NCI-H1930 (cell line): Measurements from ENCODE around the gene ICA1L.
"Not testable (repeated sequence)": the region's sequence is repeated elsewhere in the genome, so short reads cannot be mapped to it uniquely, and the experiment has no call there.

Experiments used
- DNase-seq, 2 experiments: peaks; one replicate each; lab custom pipeline; 2025; lab: John Stamatoyannopoulos, UW

ICA1L gene

GRCh38 chr2:202847693-202848524 lies 23.7 kb downstream of the ICA1L start:
- no peak for DNase-seq

- DNase-seq, result no peak
These were observed 26.9 kb downstream of the ICA1L start for GRCh38 chr2:202844656-202845055.

- no peak for DNase-seq
These were observed 28.9 kb downstream of the ICA1L start for GRCh38 chr2:202842690-202843089.

- DNase-seq, result no peak
These were observed 30.3 kb downstream of the ICA1L start for GRCh38 chr2:202841090-202841867.

- no peak for DNase-seq
These were observed 40.0 kb downstream of the ICA1L start for GRCh38 chr2:202831242-202832220.

GRCh38 chr2:202824901-202825300 lies 46.7 kb downstream of the ICA1L start:
- no peak for DNase-seq

- no peak for DNase-seq
These were observed 49.2 kb downstream of the ICA1L start for GRCh38 chr2:202822411-202822810.

GRCh38 chr2:202821206-202822160 lies 50.1 kb downstream of the ICA1L start:
- DNase-seq, result no peak

- no peak for DNase-seq
These were observed 53.2 kb downstream of the ICA1L start for GRCh38 chr2:202818321-202818720.

GRCh38 chr2:202817771-202818170 lies 53.8 kb downstream of the ICA1L start:
- no peak for DNase-seq

- no peak for DNase-seq
These were observed 55.8 kb downstream of the ICA1L start for GRCh38 chr2:202815548-202816360.

DNA sequence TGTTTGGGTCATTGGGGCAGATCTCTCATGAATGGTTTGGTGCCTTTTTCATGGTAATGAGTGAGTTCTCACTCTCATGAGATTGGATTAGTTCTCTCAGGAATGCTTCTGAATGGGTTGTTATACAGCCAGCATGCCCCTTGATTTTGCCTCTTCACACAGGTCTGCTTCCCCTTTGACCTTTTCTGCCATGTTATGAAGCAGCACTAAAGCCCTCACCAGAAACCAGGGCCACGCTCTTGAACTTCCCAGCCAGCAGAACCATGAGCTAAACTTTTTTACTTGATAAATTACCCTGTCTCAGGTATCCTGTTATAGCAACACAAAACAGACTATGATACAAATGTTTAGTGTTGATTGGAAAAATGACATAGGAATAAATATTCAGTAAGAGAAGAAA lies 57.3 kb downstream of the ICA1L start:
- no peak for DNase-seq

DNA sequence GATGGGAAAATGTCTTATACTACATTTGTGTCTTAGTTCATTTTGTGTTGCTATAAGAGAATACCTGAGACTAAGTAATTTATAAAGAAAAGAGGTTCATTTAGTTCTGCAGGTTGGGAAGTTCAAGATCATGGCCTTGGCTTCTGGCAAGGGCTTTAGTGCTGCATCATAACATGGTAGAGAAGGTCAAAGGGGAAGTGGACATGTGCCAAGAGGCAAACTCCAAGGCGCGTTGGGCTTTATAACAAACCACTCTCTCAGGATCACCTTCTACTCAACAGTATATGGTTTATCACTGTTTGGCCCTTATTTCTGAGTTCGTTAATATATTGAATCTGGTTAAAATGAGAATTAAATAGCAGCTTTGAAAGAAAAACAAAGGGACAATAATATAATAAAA lies 58.2 kb downstream of the ICA1L start:
- DNase-seq, result no peak

GRCh38 chr2:202808754-202809153 lies 62.8 kb downstream of the ICA1L start:
- DNase-seq, result no peak

DNA sequence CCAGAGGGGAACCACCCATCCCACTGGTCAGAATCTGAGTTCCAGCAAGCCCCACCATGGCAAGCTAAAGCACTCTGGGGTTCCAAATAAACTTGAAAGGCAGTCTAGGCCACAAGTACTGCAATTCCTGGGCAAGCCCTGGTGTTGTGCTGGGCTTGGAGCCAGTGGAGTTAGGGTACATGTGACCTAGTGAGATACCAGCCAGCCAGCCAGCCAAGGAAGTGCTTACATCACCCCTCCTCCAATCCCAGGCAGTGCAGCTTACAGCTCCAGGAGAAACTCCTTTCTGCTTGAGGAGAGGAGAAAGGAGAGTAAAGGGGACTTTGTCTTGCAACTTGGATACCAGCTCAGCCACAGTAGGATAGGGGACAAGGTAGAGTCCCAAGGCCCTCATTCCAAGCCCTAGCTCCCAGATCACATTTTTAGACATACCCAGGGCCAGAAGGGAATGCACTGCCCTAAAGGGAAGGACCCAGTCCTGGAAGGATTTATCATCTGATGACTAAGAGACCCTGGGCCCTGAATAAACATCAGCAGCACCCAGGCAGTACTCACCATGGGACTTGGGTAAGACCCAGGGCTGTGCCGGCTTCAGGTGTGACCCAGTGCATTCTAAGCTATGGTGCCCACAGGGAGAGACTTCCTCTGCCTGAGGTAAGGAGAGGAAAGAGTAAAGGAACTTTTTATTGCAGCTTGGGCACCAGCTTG lies 64.0 kb downstream of the ICA1L start:
- DNase-seq, result not testable (repeated sequence)

DNA sequence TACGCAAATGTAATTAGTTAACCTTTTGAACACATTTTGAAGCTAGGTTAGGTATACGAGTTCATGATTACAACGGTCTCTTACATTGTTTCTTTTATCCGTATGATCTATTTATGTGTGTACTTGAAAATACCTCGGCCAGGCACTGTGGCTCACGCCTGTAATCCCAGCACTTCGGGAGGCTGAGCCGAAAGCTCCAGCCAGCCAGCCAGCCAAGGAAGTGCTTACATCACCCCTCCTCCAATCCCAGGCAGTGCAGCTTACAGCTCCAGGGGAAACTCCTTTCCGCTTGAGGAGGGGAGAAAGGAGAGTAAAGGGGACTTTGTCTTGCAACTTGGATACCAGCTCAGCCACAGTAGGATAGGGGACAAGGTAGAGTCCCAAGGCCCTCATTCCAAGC lies 65.7 kb downstream of the ICA1L start:
- DNase-seq, result not testable (repeated sequence)

DNA sequence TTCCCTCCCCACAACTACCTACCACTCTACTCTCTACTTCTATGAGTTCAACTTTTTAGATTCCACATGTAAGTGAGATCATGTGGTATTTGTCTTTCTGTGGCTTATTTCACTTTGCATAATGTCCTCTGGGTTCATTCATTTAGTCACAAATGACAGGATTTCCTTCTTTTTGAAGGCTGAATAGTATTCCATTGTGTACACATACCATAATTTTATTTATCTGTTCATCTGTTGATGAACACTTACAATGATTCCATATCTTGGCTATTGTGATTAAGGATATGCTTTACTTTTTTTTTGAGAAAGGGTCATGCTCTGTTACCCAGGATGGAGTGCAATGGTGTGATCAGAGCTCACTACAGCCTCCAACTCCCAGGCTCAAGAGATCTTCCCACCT lies 73.6 kb downstream of the ICA1L start:
- DNase-seq, result no peak

DNA sequence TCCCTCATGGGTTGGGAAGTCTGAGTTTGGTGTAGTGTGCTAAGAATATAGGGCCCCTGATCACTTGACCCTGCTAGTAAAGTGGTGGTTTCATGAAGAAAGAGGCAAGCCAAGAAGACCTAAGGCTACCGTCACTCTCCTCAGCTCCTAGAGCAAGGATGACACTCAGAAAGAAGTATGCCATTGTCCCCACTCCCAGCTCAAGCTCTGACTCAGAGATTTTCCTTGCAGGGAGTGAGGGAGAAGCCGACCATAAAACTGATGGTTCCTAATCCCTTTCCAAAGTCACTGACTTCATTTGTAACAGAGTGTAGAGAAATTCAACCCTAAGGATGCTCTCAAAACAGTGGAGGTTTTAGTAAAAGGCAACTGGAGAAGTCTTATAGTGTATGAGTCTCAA lies 80.9 kb downstream of the ICA1L start:
- no peak for DNase-seq

DNA sequence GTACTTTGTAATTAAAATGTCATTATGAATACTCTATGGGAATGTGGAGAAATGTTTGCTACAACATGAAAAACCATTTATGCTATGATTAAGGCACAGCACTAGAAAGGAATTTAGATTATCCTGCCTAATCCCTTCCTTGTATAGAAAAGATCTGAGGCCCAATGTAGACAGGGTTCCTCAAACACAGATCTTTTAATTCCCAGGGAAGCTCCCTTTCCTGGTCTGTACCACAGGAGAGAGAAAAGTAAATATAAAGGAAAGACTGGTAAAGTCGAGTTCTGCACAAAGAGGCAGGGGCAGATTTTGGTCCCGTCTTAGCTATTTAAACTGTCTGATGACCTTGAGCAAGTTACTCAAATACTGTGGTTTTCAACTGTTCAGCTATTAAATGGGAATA lies 84.7 kb downstream of the ICA1L start:
- no peak for DNase-seq
